GM18868 (cell line): ENCODE results near the gene GABRG3.

ENCODE experiments used
- ATAC-seq: cut with Tn5 transposase; IDR thresholded peaks from one replicate; pipeline ENCODE4 v1.9.1; 2021; ENCODE audit warnings: mild to moderate bottlenecking, moderate library complexity; ENCODE audit not compliant: unreplicated experiment

GABRG3 gene

GRCh38 chr15:27396996-27397395 is 426.0 kb downstream of the GABRG3 start:
- no peak for ATAC-seq

DNA sequence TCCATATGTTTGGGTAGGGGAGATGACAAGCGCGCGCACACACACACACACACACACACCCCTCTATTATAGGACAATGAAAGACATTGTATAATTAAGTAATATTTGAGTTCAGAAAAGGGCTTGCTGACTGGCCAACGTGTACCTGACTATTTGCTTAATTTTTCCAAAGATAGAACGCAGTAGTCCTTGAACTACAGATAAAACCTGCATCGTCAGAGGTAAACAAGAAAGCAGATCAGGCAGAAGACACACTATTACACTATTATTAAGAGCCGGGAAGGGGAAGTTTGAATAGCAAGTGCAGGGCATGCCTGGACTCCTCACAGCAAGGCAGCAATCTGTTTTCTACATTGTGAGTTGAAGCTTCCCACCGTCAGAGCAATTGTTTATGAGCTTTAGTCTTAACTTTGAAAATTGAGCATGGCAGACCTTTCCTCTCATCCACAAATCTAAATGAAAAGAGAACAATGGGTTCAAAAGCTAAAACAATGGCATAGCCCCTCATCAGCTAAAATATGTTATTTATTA is 427.7 kb downstream of the GABRG3 start:
- ATAC-seq = no peak

DNA sequence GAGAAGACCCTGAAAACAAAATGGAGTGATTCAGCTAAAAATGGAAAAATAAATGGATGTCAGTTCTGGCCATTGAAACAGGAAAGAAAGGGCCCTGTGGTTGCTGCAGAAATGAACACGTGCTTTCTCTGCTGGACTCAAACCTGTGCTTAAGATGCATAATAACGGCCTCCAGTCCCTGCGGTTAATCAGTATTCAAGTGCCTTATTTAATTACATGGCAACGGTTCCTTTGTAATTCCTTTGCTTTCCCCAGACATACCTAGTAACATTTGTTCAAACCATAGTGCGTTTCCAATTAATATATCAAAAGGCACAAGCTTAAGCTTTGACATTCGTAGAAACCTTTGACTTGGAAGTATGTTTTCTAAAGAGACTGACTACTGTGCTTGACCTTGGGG is 428.3 kb downstream of the GABRG3 start:
- no peak for ATAC-seq

GRCh38 chr15:27401471-27401870 is 430.5 kb downstream of the GABRG3 start:
- ATAC-seq = no peak

GRCh38 chr15:27408428-27408827 is 437.4 kb downstream of the GABRG3 start:
- no peak for ATAC-seq

DNA sequence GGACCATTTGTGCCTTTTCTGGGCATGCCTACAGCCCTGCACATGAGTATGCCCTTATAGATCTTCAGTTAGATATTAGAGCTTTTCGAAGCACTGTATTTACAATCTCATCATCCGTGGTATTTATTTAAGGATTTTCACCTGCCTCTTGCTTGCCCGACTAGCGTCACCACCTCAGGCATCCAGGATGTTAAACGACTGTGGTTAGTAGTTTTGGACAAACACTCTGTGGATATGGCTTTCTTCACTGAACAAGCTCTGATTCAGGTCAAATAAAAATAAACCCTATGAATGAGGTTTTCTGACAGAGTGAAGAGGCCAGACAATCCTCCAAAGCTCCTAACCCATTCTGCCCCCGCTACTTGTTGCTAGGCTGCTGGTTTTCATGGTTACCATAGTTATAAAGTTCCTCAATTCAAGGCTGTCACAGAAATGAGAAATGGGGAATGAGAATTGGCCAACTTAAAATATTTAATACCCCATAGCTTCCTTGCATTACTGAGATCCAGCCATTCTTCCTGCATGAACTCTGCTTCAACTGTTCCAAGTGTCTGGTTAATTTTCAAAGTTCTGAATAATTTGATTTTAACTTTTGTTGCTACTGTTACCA is 440.1 kb downstream of the GABRG3 start:
- ATAC-seq = no peak

DNA sequence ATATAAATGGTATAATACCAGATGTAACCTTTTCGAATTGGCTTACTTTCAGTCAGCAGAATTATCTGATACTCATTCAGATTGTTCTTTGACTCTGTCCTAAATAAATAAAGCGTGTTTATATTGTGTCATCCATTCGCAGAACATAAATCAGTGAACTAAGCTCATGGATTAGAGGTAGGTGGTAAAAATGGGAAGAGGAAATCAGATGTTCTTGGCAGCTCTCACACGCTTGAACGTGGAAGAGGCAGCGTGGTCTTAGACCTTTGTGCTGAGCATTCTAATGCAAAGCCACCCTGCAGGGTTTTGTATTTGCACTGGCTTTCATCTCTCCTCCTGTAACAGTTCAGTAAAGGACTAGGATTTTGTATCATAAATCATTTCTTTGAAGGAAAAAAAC is 441.4 kb downstream of the GABRG3 start:
- no peak for ATAC-seq

- ATAC-seq = no peak
Measured at GRCh38 chr15:27414168-27414870, 443.3 kb downstream of the GABRG3 start.

DNA sequence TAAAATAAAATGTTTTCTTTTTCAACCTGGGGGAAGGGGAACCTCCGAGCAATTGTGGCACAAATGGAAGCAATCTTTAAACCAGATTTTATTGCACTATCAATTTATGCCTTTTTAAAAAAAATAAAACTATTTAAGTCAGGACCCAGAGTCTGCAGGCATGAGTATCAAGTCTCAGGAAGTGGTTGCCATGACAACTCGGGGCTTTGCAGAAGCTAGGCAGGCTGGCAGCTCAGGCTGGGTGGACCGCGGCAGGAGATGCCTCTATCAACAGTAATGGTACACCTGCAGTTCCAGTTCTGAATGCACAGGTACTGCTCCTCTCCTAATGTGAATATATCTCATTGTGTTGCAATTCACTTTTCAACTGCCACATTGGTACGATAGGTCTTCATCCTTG is 447.7 kb downstream of the GABRG3 start:
- ATAC-seq = no peak

DNA sequence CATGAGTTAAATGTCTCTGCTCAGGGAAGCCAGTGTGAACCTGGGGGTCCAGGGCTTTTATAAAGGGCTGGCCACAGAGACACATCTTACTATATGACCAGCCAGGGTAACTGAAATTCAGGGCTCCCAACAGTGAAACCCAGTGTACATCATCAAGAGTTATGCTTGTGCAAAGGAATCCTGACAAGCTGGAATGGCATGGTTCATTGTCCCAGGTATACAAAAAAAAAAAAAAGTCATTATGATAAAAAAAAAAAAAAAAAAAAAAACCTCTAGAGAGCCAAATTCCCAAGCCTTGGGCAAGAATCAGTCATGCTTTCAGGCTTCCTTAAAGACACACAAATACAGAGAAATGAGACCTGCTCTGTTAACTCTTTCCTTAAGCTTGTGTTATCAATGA is 452.0 kb downstream of the GABRG3 start:
- no peak for ATAC-seq

DNA sequence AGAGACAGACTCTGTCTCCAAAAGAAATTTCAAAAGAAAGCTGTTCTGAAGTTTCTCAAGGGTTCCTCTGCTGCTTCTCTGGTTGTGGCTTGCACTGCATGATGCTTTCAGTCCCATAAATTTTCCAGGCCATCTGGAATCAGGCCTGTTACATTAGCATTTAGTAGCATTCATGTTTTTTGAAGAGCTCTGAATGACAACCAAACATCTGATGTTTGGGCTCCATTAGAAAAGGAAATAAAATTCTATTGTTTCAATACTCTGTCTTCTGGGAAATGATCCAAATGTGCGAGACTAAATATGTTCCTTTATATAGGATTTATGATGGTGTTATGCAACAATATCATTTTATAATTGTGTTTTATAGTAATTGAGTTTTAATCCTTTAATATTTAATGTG is 455.8 kb downstream of the GABRG3 start:
- ATAC-seq = no peak

DNA sequence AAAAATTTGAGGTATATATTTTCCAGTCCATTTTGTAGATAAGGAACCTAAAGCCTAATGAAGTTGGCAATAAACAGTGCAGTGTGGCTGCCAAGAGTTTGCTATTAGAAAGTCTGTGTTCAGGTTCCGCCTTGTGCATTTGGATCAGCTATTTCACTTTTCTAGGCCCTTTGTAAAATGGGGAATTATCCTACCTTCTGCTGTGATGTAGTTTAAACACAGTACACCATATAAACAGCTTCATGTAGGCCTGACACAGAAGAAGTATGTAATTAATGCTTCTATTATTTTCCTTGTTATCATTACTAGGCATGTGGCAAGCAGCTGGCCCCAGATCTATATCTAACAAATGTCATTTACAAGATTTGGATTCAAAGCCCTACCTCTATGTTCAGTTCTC is 456.3 kb downstream of the GABRG3 start:
- no peak for ATAC-seq

DNA sequence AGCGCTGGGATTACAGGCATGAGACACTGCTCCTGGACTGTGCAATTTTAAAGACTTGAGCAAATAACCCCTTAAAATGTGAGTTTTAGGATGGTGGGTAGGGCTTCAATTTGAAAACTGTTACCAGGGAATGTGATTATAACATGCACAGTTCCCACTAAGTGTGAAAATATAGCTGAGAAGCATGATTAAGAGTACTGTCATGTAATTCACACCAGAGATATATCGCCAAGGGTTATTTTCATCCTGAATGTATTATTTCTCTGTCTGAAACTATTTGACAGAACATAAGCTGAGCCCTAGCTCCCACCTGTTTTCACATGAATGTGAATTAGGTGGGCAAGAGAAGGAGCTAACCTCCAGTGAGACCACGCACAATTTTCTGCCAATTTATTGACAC is 457.2 kb downstream of the GABRG3 start:
- ATAC-seq = no peak

GRCh38 chr15:27429577-27429976 is 458.6 kb downstream of the GABRG3 start:
- no peak for ATAC-seq

DNA sequence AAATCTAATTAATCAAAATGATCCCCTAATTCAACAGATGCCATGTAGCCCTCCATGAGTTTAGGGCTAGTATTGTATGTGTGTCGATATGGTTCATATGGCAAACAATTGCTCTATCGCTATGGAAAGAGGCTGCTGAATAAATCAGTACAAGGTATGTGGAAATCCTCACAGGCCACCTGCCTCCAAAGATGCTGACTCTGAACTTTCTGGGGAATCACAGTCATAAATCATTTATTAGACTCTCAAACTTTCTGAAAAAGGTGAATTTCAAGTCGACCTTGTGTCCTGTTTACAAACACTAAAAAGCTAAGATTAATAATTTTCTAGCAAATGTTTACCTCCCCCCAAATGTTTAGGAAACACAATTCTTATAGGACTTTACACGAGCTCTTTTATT is 462.6 kb downstream of the GABRG3 start:
- ATAC-seq = no peak

DNA sequence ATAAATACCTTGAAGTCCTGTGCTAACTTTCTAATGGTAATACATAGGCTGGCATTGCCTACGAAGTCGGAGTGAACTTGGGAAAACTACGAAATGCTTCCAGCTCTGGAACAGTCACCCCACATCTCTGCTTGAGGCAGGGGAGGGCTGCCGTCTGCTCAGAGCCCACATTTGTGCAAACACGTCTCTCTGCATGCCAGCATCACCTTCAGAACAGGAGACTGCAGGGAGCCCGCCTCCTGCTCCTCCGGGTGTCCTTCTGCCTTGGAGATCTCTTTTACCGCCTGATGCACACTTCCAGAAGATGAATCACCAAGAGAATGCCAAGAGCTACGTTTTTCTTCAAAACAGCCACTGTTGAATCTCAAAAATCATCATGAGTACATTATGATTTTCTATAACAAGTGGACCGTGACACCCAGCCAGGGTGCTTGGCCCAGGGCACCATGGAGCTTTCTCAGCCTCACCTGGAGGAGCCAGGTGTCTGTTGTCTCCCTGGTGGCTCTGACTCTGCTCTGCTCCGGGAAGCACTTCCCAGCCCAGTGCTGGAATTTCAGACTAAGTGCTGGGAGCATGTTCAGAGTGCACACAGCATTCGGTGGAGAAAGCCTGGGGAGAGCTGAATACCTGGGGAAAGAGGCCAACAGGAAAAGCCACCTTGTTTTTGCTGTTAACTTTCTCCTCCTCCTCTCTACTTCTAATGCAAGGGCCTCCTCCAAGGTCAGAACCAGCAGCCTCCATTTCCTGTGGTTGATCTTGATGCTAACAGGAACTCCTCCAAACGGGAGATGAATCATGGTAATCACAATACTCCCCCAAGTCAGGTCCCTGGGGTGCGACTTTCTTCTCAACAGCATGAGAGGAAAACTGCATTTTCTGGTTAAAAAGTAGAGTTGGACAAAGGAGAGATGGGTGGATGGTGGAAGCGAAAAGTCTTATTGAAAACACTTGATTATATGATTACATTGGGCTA is 467.7 kb downstream of the GABRG3 start:
- no peak for ATAC-seq

DNA sequence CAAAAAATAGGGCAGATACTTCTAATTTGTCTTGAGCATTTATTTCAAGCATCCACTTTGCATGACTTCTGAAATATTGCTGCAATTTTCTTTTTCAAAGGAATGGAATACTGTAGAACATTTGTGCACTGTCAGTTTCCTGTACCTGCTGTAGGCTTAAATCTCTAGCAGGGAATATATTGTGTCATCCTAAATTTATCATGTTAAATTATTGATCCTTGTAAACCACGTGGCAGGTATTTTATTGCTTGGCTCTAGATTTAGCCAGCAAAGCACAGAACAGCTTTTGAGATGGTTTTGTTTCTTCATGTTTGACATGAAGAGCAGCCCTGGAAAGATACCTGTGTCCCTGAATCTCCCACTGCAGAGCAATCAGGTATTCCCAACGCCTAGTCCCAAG is 470.1 kb downstream of the GABRG3 start:
- no peak for ATAC-seq

DNA sequence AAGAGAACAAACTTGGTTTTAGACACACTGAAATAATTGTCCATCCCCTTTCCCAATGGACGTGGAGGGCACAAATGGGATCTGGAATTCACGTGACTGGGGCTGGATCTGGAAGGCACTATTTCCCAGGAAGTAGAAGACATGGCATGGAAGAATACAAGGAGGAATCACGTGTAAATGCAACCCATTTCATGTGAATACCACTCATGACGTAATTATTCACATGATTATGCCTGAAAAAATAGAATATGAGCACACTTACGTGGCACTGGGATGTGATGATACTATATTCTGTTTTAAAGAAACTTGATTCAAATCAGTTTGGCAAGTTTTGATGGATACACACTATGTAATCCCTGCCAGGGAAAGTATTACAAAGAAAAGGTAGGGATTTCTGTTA is 477.3 kb downstream of the GABRG3 start:
- ATAC-seq = no peak

- ATAC-seq = no peak
Measured at GRCh38 chr15:27448986-27449385, 478.0 kb downstream of the GABRG3 start.

DNA sequence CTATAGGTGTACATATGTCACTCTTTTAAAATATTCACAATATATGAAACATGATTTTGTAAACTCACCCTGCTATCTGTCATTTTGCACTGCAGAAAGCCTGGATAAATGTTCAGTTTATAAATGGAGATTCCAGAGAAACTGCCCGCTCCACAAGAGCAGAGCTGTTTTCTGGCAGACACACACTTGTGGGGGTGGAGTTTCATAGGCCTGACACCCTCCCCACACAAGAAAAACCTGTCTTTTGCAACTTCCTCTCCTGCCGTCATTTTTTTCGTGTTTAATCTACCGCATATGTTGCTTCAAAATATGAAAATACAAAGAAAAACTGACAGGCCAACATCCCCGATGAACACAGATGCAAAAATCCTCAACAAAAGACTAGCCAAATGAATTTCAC is 479.0 kb downstream of the GABRG3 start:
- no peak for ATAC-seq

- ATAC-seq = no peak
Measured at GRCh38 chr15:27454281-27455075, 483.5 kb downstream of the GABRG3 start.
